ENCODE results near the gene IL12RB2. TPM values are rescaled to one million over a fixed set of nuclear protein-coding genes. Genes with fewer than 3 reads are reported as not detected.

Gene IL12RB2
- total RNA-seq, 2 experiments from 2014 or later: 0.98 to 1.2 TPM

- Histone ChIP-seq H3K4me3 (ENCODE audit: low read length) (no peak overlapping the region), H3K9me3 (ENCODE audit: control insufficient read depth in 1 of 2, insufficient read depth in 1 of 2, low read length in 2 of 2) (no peaks in the 10 kb centered on the region), H3K36me3 (ENCODE audit: insufficient read depth, low read length) (no peaks in the 10 kb centered on the region), H3K27ac (ENCODE audit: low read depth in 1 of 2, low read length in 2 of 2) (no peak overlapping the region), H3K4me1 (ENCODE audit: insufficient read depth, low read length) (peaks cover 14% of the 10 kb centered on the region), H3K27me3 (ENCODE audit: control insufficient read depth in 1 of 2, insufficient read depth in 2 of 2, low read length in 2 of 2) (peaks cover 3 to 5% of the 10 kb centered on the region in 2 experiments)
- ATAC-seq (ENCODE audit: poor library complexity) (no peak), DNase-seq (no peak)
- POLR2A ChIA-PET: no interaction called here
- Mint-ChIP-seq H3K4me1 (ENCODE audit: low read depth) (peaks cover 15% of the 10 kb centered on the region), H3K9me3 (no peaks in the 10 kb centered on the region), H3K36me3 (ENCODE audit: low read depth) (no peaks in the 10 kb centered on the region), H3K27ac (no peak overlapping the region), H3K4me3 (no peak overlapping the region), H3K27me3 (peaks cover 32% of the 10 kb centered on the region)
- intact Hi-C loops (cut with DNase I, micrococcal nuclease): no loop called here
- no peak for TF ChIP-seq CTCF (IDR thresholded peaks at IDR 0.05)
- CTCF ChIA-PET: no interaction called here
These were observed 3.6 kb upstream of the IL12RB2 start for GRCh38 chr1:67304023-67304422.

- ATAC-seq (ENCODE audit: poor library complexity) (no peak), DNase-seq (no peak)
- Mint-ChIP-seq H3K4me1 (ENCODE audit: low read depth) (peaks cover 15% of the 10 kb centered on the region), H3K27ac (no peak overlapping the region), H3K27me3 (peaks cover 37% of the 10 kb centered on the region), H3K36me3 (ENCODE audit: low read depth) (no peaks in the 10 kb centered on the region), H3K4me3 (peak overlapping the region; percentile 30), H3K9me3 (no peaks in the 10 kb centered on the region)
- Histone ChIP-seq H3K9me3 (ENCODE audit: control insufficient read depth in 1 of 2, insufficient read depth in 1 of 2, low read length in 2 of 2) (no peaks in the 10 kb centered on the region), H3K36me3 (ENCODE audit: insufficient read depth, low read length) (no peaks in the 10 kb centered on the region), H3K4me1 (ENCODE audit: insufficient read depth, low read length) (peaks cover 14% of the 10 kb centered on the region), H3K27ac (ENCODE audit: low read depth in 1 of 2, low read length in 2 of 2) (no peak overlapping the region), H3K4me3 (ENCODE audit: low read length) (no peak overlapping the region), H3K27me3 (ENCODE audit: control insufficient read depth in 1 of 2, insufficient read depth in 2 of 2, low read length in 2 of 2) (peaks cover 3 to 5% of the 10 kb centered on the region in 2 experiments)
- intact Hi-C loops (cut with DNase I, micrococcal nuclease): no loop called here
- no peak for TF ChIP-seq CTCF (IDR thresholded peaks at IDR 0.05)
- ChIA-PET CTCF (no interaction called here), POLR2A (no interaction called here)
These were observed 1.1 kb upstream of the IL12RB2 start for GRCh38 chr1:67306547-67306946.

GRCh38 chr1:67308136-67308535, 463 bp downstream of the IL12RB2 start:
- Histone ChIP-seq H3K9me3 (ENCODE audit: control insufficient read depth in 1 of 2, insufficient read depth in 1 of 2, low read length in 2 of 2) (no peaks in the 10 kb centered on the region), H3K27ac (ENCODE audit: low read depth in 1 of 2, low read length in 2 of 2) (no peak overlapping the region), H3K4me1 (ENCODE audit: insufficient read depth, low read length) (peaks cover 14% of the 10 kb centered on the region), H3K36me3 (ENCODE audit: insufficient read depth, low read length) (no peaks in the 10 kb centered on the region), H3K4me3 (ENCODE audit: low read length) (peak overlapping the region; percentile 55), H3K27me3 (ENCODE audit: control insufficient read depth in 1 of 2, insufficient read depth in 2 of 2, low read length in 2 of 2) (peaks cover 3 to 5% of the 10 kb centered on the region in 2 experiments)
- POLR2A ChIA-PET: interaction anchor here (0.7 kb wide), 2 partner anchors 111 to 1029 kb away, joined by 3 read pairs; no protein-coding TSS in a partner anchor
- ATAC-seq (ENCODE audit: poor library complexity): no peak
- H3K27me3 Mint-ChIP-seq: peaks cover 37% of the 10 kb centered on the region
- H3K4me3 Mint-ChIP-seq: peak overlapping the region; percentile 85
- no peaks in the 10 kb centered on the region for H3K9me3 Mint-ChIP-seq
- H3K4me1 Mint-ChIP-seq (ENCODE audit: low read depth): peaks cover 15% of the 10 kb centered on the region
- CTCF ChIA-PET: no interaction called here
- intact Hi-C loops (cut with DNase I, micrococcal nuclease): no loop called here
- no peaks in the 10 kb centered on the region for H3K36me3 Mint-ChIP-seq (ENCODE audit: low read depth)
- peak in 2 of 14 experiments; percentile 1 to 8 for DNase-seq
- H3K27ac Mint-ChIP-seq: peak overlapping the region; percentile 34
- no peak for TF ChIP-seq CTCF (IDR thresholded peaks at IDR 0.05)

Measured in CD4-positive, alpha-beta T cell (primary cell).